ENCODE data around the gene CACNA1S. TPM values are rescaled to one million over a fixed set of nuclear protein-coding genes. Genes with fewer than 3 reads are reported as not detected.

The CACNA1S gene
- total and polyA plus RNA-seq, 2 of the 13 experiments (the other 11 are each of a cell fraction or from before 2014, with no cell fraction given) = not detected

DNA sequence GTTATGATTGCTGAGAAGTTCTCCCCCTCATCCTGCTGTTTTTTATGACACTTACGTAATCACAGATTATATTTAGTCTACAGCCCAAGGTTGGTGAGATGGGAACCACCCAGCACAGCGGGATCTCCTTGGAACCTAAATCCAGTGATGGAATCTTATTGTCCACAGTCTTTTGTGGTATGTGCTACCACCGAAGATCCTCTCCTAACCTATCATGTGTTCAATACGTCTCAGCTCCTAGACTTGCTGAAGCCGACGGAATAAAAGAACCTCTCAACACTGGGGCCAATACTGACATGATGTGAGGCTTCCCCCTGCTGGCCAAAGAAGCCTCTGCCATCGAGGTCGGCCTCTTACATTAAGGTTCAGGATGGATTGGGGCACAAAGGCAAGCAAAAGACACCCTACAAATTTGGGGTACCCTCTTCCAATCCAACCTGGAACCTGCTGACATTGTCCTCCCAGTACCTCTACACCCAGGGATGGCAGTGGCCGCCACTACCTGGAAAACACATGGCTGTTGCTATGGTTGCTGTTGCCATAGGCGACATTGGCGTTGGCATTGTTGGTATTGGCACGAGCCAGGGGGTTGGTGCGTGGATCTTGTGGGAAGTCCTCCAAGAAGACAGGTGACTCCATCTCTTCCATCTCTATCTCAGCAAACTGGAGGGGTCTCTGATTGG lies 69.3 kb downstream of the CACNA1S start:
- Histone ChIP-seq H3K4me1 (ENCODE audit: insufficient read depth, low read length) (0 out of 2 replicates have a peak, but pooled peaks cover 4% of the 10 kb centered on the region), H2AFZ (ENCODE audit: low read length) (no peak overlapping the region), H3K4me2 (ENCODE audit: low read depth, low read length) (no peak overlapping the region), H3K36me3 (replicated peaks in 1 of 2; ENCODE audit: control insufficient read depth in 1 of 2, insufficient read depth in 2 of 2, low read length in 2 of 2) (no peaks in the 10 kb centered on the region), H4K20me1 (ENCODE audit: insufficient read depth, low read length) (no peaks in the 10 kb centered on the region), H3K9me3 (ENCODE audit: low read length) (no peaks in the 10 kb centered on the region), H3K27me3 (ENCODE audit: control insufficient read depth in 1 of 2, insufficient read depth in 2 of 2, low read length in 2 of 2) (peaks cover 0 to 5% of the 10 kb centered on the region in 2 experiments; a peak in 2 of 5 replicates), H3K27ac (ENCODE audit: extremely low read length, insufficient read depth, low read length) (no peak overlapping the region), H3K79me2 (ENCODE audit: insufficient read depth, low read length) (no peaks in the 10 kb centered on the region), H3K4me3 (replicated peaks in 1 of 3; ENCODE audit: insufficient read depth in 1 of 3, low read depth in 2 of 3, low read length in 3 of 3) (no peak overlapping the region), H3K9ac (ENCODE audit: insufficient read depth, low read depth, low read length) (no peak overlapping the region)
- BruUV-seq (replicated peaks) = no TSS peak
- peak; percentile 29 for DNase-seq (ENCODE audit: low spot score)
- ChIA-PET CTCF (ENCODE audit: low intra/inter-chr PET ratio, low total read pairs) (interaction anchor here (1.3 to 2.6 kb wide), 4 partner anchors 63 to 484 kb away, joined by 4 to 24 read pairs (median 6); no protein-coding TSS in a partner anchor), POLR2A (no interaction called here)
- in situ Hi-C loops (cut with HindIII; ENCODE audit: extremely low pct_ligation_motif_present, low pct_unique_long_range_greater_than_20kb) (loop anchor here (5.0 kb wide), 3 partner anchors 66 to 421 kb away; partner anchors contain the start of genes INAVA and KIF14), intact Hi-C loops (cut with micrococcal nuclease; ENCODE audit: unreplicated experiment) (loop anchor here (1.0 to 5.0 kb wide), 4 partner anchors 71 to 484 kb away; partner anchors contain the start of gene KIF14)
- FAIRE-seq = peak; percentile 83
- TF ChIP-seq ZNF501 (CRISPR knock-in tag; IDR thresholded peaks at IDR 0.05) (0 out of 2 replicates have a peak, but pooled peaks have one; percentile 23), DNMT1 (CRISPR knock-in tag; IDR thresholded peaks at IDR 0.05) (0 out of 2 replicates have a peak, but pooled peaks have one; percentile 24), LCORL (IDR thresholded peaks at IDR 0.05) (no peak), LCORL (CRISPR knock-in tag; IDR thresholded peaks at IDR 0.05) (no peak), GATAD2A (CRISPR knock-in tag; IDR thresholded peaks at IDR 0.05) (0 out of 2 replicates have a peak, but pooled peaks have one; percentile 18), PHF5A (CRISPR knock-in tag; IDR thresholded peaks at IDR 0.05; ENCODE audit: low read depth, unreplicated experiment) (no peak), SMC3 (IDR thresholded peaks at IDR 0.05; ENCODE audit: low read length) (peak; percentile 88), RAD21 (CRISPR knock-in tag; IDR thresholded peaks at IDR 0.05) (peak; percentile 71; the same call in 1 of the 2 replicates), CEBPB (IDR thresholded peaks at IDR 0.05; ENCODE audit: borderline replicate concordance, low read depth, low read length) (0 out of 2 replicates have a peak, but pooled peaks have one; percentile 4), KDM2A (CRISPR knock-in tag; IDR thresholded peaks at IDR 0.05; ENCODE audit: borderline replicate concordance, low read depth) (peak; percentile 44; the same call in 1 of the 2 replicates), RFX1 (IDR thresholded peaks at IDR 0.05) (peak; percentile 64; the same call in 1 of the 2 replicates), RFX5 (IDR thresholded peaks at IDR 0.05; ENCODE audit: low read depth, low read length) (peak; percentile 64; the same call in 1 of the 2 replicates), RXRB (CRISPR knock-in tag; IDR thresholded peaks at IDR 0.05; ENCODE audit: borderline replicate concordance) (0 out of 2 replicates have a peak, but pooled peaks have one; percentile 11), FOXM1 (CRISPR knock-in tag; IDR thresholded peaks at IDR 0.05) (no peak), MED13 (CRISPR knock-in tag; IDR thresholded peaks at IDR 0.05) (no peak), THAP11 (CRISPR knock-in tag; IDR thresholded peaks at IDR 0.05) (0 out of 2 replicates have a peak, but pooled peaks have one; percentile 18), STAG1 (CRISPR knock-in tag; IDR thresholded peaks at IDR 0.05) (peak; percentile 91)
- TF ChIP-seq, protein P1, sequence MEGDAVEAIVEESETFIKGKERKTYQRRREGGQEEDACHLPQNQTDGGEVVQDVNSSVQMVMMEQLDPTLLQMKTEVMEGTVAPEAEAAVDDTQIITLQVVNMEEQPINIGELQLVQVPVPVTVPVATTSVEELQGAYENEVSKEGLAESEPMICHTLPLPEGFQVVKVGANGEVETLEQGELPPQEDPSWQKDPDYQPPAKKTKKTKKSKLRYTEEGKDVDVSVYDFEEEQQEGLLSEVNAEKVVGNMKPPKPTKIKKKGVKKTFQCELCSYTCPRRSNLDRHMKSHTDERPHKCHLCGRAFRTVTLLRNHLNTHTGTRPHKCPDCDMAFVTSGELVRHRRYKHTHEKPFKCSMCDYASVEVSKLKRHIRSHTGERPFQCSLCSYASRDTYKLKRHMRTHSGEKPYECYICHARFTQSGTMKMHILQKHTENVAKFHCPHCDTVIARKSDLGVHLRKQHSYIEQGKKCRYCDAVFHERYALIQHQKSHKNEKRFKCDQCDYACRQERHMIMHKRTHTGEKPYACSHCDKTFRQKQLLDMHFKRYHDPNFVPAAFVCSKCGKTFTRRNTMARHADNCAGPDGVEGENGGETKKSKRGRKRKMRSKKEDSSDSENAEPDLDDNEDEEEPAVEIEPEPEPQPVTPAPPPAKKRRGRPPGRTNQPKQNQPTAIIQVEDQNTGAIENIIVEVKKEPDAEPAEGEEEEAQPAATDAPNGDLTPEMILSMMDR (CRISPR knock-in tag; IDR thresholded peaks at IDR 0.05) = peak; percentile 89
- 10% methylated on average over 9 of the region's 13 CpGs for WGBS (ENCODE audit: low lambda C conversion rate)
- ATAC-seq = peak; percentile 85
